Gastrocnemius medialis (tissue), 4 donors: ENCODE measurements around the gene HNRNPC. TPM values are rescaled to one million over a fixed set of nuclear protein-coding genes. Genes with fewer than 3 reads are reported as not detected.

Experiments used
- ATAC-seq, 2 donors: fragments of 150-250 bp; one replicate each; pipeline ENCODE4 v1.9.1; 2016
- DNase-seq, 2 donors: peaks; one replicate each; pipeline ENCODE4 v3.0.0-alpha.2; 2019
- H3K27ac ChIP-seq, 4 donors: fragments of 200-600 bp; sonication (generic); 1 replicate in 1 of 4; 2 replicates in 3 of 4; pipeline ENCODE4 v1.5.1; 2016 to 2018; ENCODE audit warnings: mild to moderate bottlenecking in 2 of 4, moderate library complexity in 1 of 4
- H3K27me3 ChIP-seq, 3 donors: fragments of 200-600 bp; sonication (generic) in 2 of 3; 1 replicate in 1 of 3; 2 replicates in 2 of 3; pipeline versions ENCODE4 v1.5.1 to v1.6.0; 2016 to 2019; ENCODE audit warnings: mild to moderate bottlenecking in 1 of 3, moderate library complexity in 1 of 3
- H3K36me3 ChIP-seq, 2 donors: fragments of 200-600 bp; sonication (generic) in 1 of 2; one replicate each; pipeline ENCODE4 v1.5.1; 2017 to 2018
- H3K4me1 ChIP-seq, 2 donors: fragments of 200-600 bp; sonication (generic) in 1 of 2; one replicate each; pipeline ENCODE4 v1.5.1; 2016 to 2017; ENCODE audit warnings: mild to moderate bottlenecking in 2 of 2
- H3K4me3 ChIP-seq, 4 donors: fragments of 200-600 bp; sonication (generic) in 3 of 4; 1 replicate in 1 of 4; 2 replicates in 3 of 4; pipeline ENCODE4 v1.5.1; 2016 to 2019; ENCODE audit warnings: mild to moderate bottlenecking in 2 of 4
- H3K9me3 ChIP-seq, 3 donors: fragments of 200-600 bp; sonication (generic) in 2 of 3; 1 replicate in 1 of 3; 2 replicates in 2 of 3; pipeline ENCODE4 v1.5.1; 2016 to 2019
- CTCF ChIP-seq, 5 experiments: fragments of 450-650 bp in 3 of 5; fragments of 200-600 bp in 2 of 5; sonication (generic) in 2 of 5; IDR thresholded peaks in 4 of 5; conservative IDR thresholded peaks in 1 of 5; 1 replicate in 4 of 5; 2 replicates in 1 of 5; pipeline ENCODE4 v1.5.1; 2016 to 2019; ENCODE audit warnings: antibody characterized with exemption in 5 of 5, mild to moderate bottlenecking in 3 of 5, moderate library complexity in 3 of 5
- POLR2A ChIP-seq, 2 donors: fragments of 450-650 bp; IDR thresholded peaks; one replicate each; pipeline ENCODE4 v1.6.1; 2017; ENCODE audit warnings: antibody characterized with exemption in 2 of 2, mild to moderate bottlenecking in 2 of 2, moderate library complexity in 2 of 2
- in situ Hi-C, 4 donors: fragments of 200-750 bp; cut with MboI; loops; one replicate each; pipeline versions ENCODE4 v1.15.0 to v1.8.0; 2017; ENCODE audit warnings: low sequenced_read_pairs in 4 of 4
- intact Hi-C: fragments of 100-400 bp; cut with DNase I; formaldehyde crosslinking; loops from one replicate; pipeline ENCODE4 v1.15.1; 2023; ENCODE audit warnings: low total_unique reads
- total RNA-seq, 4 donors: library from RNA; depleted of rRNA; stranded (reverse); fragments of >200 nt; gene quantifications; one replicate each; pipeline versions ENCODE4 v1.1.0 to v1.2.3, GENCODE V29; 2016

HNRNPC gene
- total RNA-seq, 4 donors from 2014 or later = 281 to 357 (median 318) TPM

GRCh38 chr14:21267431-21267845, 1.8 kb downstream of the HNRNPC start:
- in situ Hi-C loops = no loop called here
- DNase-seq = no peak
- Histone ChIP-seq H3K4me3 (peak overlapping the region; percentile 69 to 95 (median 81)), H3K27me3 (no peaks in the 10 kb centered on the region), H3K27ac (peak overlapping the region; percentile 92 to 99 (median 95)), H3K9me3 (no peaks in the 10 kb centered on the region), H3K36me3 (peaks cover 3 to 28% of the 10 kb centered on the region in 2 donors), H3K4me1 (peaks cover 54 to 56% of the 10 kb centered on the region in 2 donors)
- ATAC-seq = no peak
- intact Hi-C loops = loop anchor here (2.0 to 10.0 kb wide), 7 partner anchors 41 to 935 kb away; partner anchors contain the start of genes CCNB1IP1, METTL3, RAB2B and RNASE4
- TF ChIP-seq POLR2A (IDR thresholded peaks at IDR 0.05) = no peak
- no peak for TF ChIP-seq CTCF (IDR thresholded peaks at IDR 0.05 in 4 of 5, conservative IDR thresholded peaks at IDR 0.05 in 1 of 5)

- in situ Hi-C loops = no loop called here
- Histone ChIP-seq H3K4me3 (peak overlapping the region in 1 of 4 donors; percentile 3), H3K27ac (peak overlapping the region; percentile 59 to 99 (median 78)), H3K27me3 (no peaks in the 10 kb centered on the region), H3K36me3 (peaks cover 3 to 45% of the 10 kb centered on the region in 2 donors), H3K9me3 (no peaks in the 10 kb centered on the region), H3K4me1 (peaks cover 72 to 80% of the 10 kb centered on the region in 2 donors)
- TF ChIP-seq POLR2A (IDR thresholded peaks at IDR 0.05) (no peak), CTCF (IDR thresholded peaks at IDR 0.05 in 4 of 5, conservative IDR thresholded peaks at IDR 0.05 in 1 of 5) (no peak)
- no peak for DNase-seq
- ATAC-seq = no peak
- intact Hi-C loops = loop anchor here (10.0 kb wide), 2 partner anchors 251 to 649 kb away; partner anchors contain the start of gene METTL3
Measured at GRCh38 chr14:21264025-21264801, 5.0 kb downstream of the HNRNPC start.

- TF ChIP-seq CTCF (IDR thresholded peaks at IDR 0.05 in 4 of 5, conservative IDR thresholded peaks at IDR 0.05 in 1 of 5) = no peak
- no peak for TF ChIP-seq POLR2A (IDR thresholded peaks at IDR 0.05)
- no peak for DNase-seq
- no peaks in the 10 kb centered on the region for H3K27me3 ChIP-seq
- peaks cover 80 to 88% of the 10 kb centered on the region in 2 donors for H3K4me1 ChIP-seq
- H3K4me3 ChIP-seq = peak overlapping the region in 1 of 4 donors; percentile 3
- in situ Hi-C loops (no loop called here), intact Hi-C loops (loop anchor here (10.0 kb wide), 2 partner anchors 251 to 649 kb away; partner anchors contain the start of gene METTL3)
- no peaks in the 10 kb centered on the region for H3K9me3 ChIP-seq
- H3K36me3 ChIP-seq = peaks cover 3 to 45% of the 10 kb centered on the region in 2 donors
- no peak for ATAC-seq
- peak overlapping the region; percentile 59 to 99 (median 78) for H3K27ac ChIP-seq
Measured at GRCh38 chr14:21263284-21264024, 5.8 kb downstream of the HNRNPC start.

GRCh38 chr14:21262410-21262809, 6.8 kb downstream of the HNRNPC start:
- in situ Hi-C loops = no loop called here
- Histone ChIP-seq H3K27me3 (no peaks in the 10 kb centered on the region), H3K4me3 (no peak overlapping the region), H3K4me1 (peaks cover 84 to 93% of the 10 kb centered on the region in 2 donors), H3K27ac (peak overlapping the region in 3 of 4 donors; percentile 7 to 53 (median 24)), H3K9me3 (no peaks in the 10 kb centered on the region), H3K36me3 (peaks cover 3 to 50% of the 10 kb centered on the region in 2 donors)
- intact Hi-C loops = loop anchor here (10.0 kb wide), 2 partner anchors 252 to 648 kb away; partner anchors contain the start of gene METTL3
- ATAC-seq (no peak), DNase-seq (no peak)
- TF ChIP-seq POLR2A (IDR thresholded peaks at IDR 0.05) = no peak
- no peak for TF ChIP-seq CTCF (IDR thresholded peaks at IDR 0.05 in 4 of 5, conservative IDR thresholded peaks at IDR 0.05 in 1 of 5)
